H9 (cell line): Measurements from ENCODE around the gene BPTF. TPM values are rescaled to one million over a fixed set of nuclear protein-coding genes. Genes with fewer than 3 reads are reported as not detected.
"Not testable (repeated sequence)": the region's sequence is repeated elsewhere in the genome, so short reads cannot be mapped to it uniquely, and the experiment has no call there.

ENCODE experiments used
- DNase-seq: peaks from one replicate; pipeline ENCODE4 v3.0.0-alpha.2; 2017
- H2AFZ ChIP-seq: one replicate; pipeline ENCODE4 v1.6.1; 2013; ENCODE audit warnings: mild to moderate bottlenecking, low read length, control low read depth, moderate library complexity
- H2AK5ac ChIP-seq: 2 replicates; pipeline ENCODE4 v1.6.1; 2013; ENCODE audit warnings: low read length, control low read depth, mixed read lengths; ENCODE audit not compliant: insufficient read length
- H2BK120ac ChIP-seq: one replicate; pipeline ENCODE4 v1.6.1; 2013; ENCODE audit warnings: low read depth, mild to moderate bottlenecking, low read length, control low read depth, inconsistent platforms; ENCODE audit not compliant: poor library complexity, severe bottlenecking
- H2BK12ac ChIP-seq: 2 replicates; pipeline ENCODE4 v1.6.1; 2013; ENCODE audit warnings: low read length, control low read depth, mixed read lengths, low read depth; ENCODE audit not compliant: insufficient read length
- H2BK15ac ChIP-seq: 2 replicates; pipeline ENCODE4 v1.6.1; 2013; ENCODE audit warnings: low read depth, low read length, control low read depth
- H2BK20ac ChIP-seq: one replicate; pipeline ENCODE4 v1.6.1; 2013; ENCODE audit warnings: low read depth, mild to moderate bottlenecking, low read length, control low read depth, inconsistent platforms; ENCODE audit not compliant: poor library complexity, severe bottlenecking
- H2BK5ac ChIP-seq: 2 replicates; pipeline ENCODE4 v1.6.1; 2013; ENCODE audit warnings: low read length, control low read depth, mixed read lengths; ENCODE audit not compliant: insufficient read length
- H3K14ac ChIP-seq: 2 replicates; pipeline ENCODE4 v1.6.1; 2013; ENCODE audit warnings: low read length, control low read depth; ENCODE audit not compliant: insufficient read depth
- H3K18ac ChIP-seq: 2 replicates; pipeline ENCODE4 v1.6.1; 2013; ENCODE audit warnings: low read depth, mild to moderate bottlenecking, mixed read lengths, low read length, control low read depth; ENCODE audit not compliant: insufficient read length
- H3K23ac ChIP-seq: 2 replicates; pipeline ENCODE4 v1.6.1; 2013; ENCODE audit warnings: low read length, control low read depth, mixed read lengths, low read depth; ENCODE audit not compliant: insufficient read length
- H3K23me2 ChIP-seq: 2 replicates; pipeline ENCODE4 v1.6.1; 2013; ENCODE audit warnings: low read depth, mild to moderate bottlenecking, mixed read lengths, low read length, control low read depth; ENCODE audit not compliant: insufficient read length, poor library complexity, severe bottlenecking
- H3K27ac ChIP-seq: 2 replicates; pipeline ENCODE4 v1.5.1; 2013; ENCODE audit warnings: low read length, control low read depth, mixed read lengths, low read depth; ENCODE audit not compliant: insufficient read length
- H3K27me3 ChIP-seq: 2 replicates; pipeline ENCODE4 v1.6.1; 2013; ENCODE audit warnings: low read length, control low read depth, inconsistent platforms; ENCODE audit not compliant: insufficient read depth
- H3K4ac ChIP-seq: 2 replicates; pipeline ENCODE4 v1.6.1; 2013; ENCODE audit warnings: low read depth, mild to moderate bottlenecking, control low read depth, inconsistent platforms, low read length, moderate library complexity
- H3K4me1 ChIP-seq: 2 replicates; pipeline ENCODE4 v1.6.1; 2013; ENCODE audit warnings: low read length, control low read depth, inconsistent platforms; ENCODE audit not compliant: insufficient read depth
- H3K4me2 ChIP-seq: 2 replicates; pipeline ENCODE4 v1.6.1; 2013; ENCODE audit warnings: low read length, control low read depth, mixed read lengths; ENCODE audit not compliant: insufficient read length, insufficient read depth
- H3K56ac ChIP-seq: 2 replicates; pipeline ENCODE4 v1.6.1; 2013; ENCODE audit warnings: low read depth, mild to moderate bottlenecking, mixed read lengths, low read length, control low read depth; ENCODE audit not compliant: insufficient read length
- H3K79me1 ChIP-seq: 2 replicates; pipeline ENCODE4 v1.6.1; 2013; ENCODE audit warnings: low read depth, mild to moderate bottlenecking, moderate library complexity, low read length, control low read depth, inconsistent platforms; ENCODE audit not compliant: insufficient read depth, poor library complexity, severe bottlenecking
- H3K79me2 ChIP-seq: 2 replicates; pipeline ENCODE4 v1.6.1; 2013; ENCODE audit warnings: low read length, control low read depth, inconsistent platforms; ENCODE audit not compliant: insufficient read depth
- H3K9ac ChIP-seq: 2 replicates; pipeline ENCODE4 v1.6.1; 2013; ENCODE audit warnings: low read length, control low read depth, mixed read lengths; ENCODE audit not compliant: insufficient read length; ENCODE audit errors: extremely low read depth
- H3K9me3 ChIP-seq: one replicate; pipeline ENCODE4 v1.6.1; 2013; ENCODE audit warnings: low read depth, low read length, inconsistent platforms; ENCODE audit not compliant: control insufficient read depth
- H3T11ph ChIP-seq: one replicate; pipeline ENCODE4 v1.6.1; 2013; ENCODE audit warnings: mild to moderate bottlenecking, low read length, control low read depth, inconsistent platforms
- H4K20me1 ChIP-seq: one replicate; pipeline ENCODE4 v1.6.1; 2013; ENCODE audit not compliant: control insufficient read depth, insufficient read length, insufficient read depth
- H4K5ac ChIP-seq: 2 replicates; pipeline ENCODE4 v1.6.1; 2013; ENCODE audit warnings: low read depth, mild to moderate bottlenecking, mixed read lengths, low read length, control low read depth; ENCODE audit not compliant: insufficient read length
- H4K8ac ChIP-seq: replicated peaks from 2 replicates; pipeline ENCODE4 v1.6.1; 2013; ENCODE audit warnings: low read length, control low read depth, mixed read lengths, low read depth; ENCODE audit not compliant: insufficient read length
- H4K91ac ChIP-seq: 2 replicates; pipeline ENCODE4 v1.6.1; 2013; ENCODE audit warnings: low read depth, mild to moderate bottlenecking, moderate library complexity, mixed read lengths, low read length, control low read depth; ENCODE audit not compliant: insufficient read length
- H3K27ac Mint-ChIP-seq, 3 experiments: 2 replicates in 2 of 3; 3 replicates in 1 of 3; pipeline ENCODE4 v1.8.0; 2020 to 2021; ENCODE audit warnings: mixed read lengths in 3 of 3, mild to moderate bottlenecking in 1 of 3, moderate library complexity in 1 of 3
- H3K27me3 Mint-ChIP-seq: 2 replicates; pipeline ENCODE4 v1.8.0; 2021; ENCODE audit warnings: low read depth, mild to moderate bottlenecking, moderate library complexity, mixed read lengths
- H3K36me3 Mint-ChIP-seq, 3 experiments: 2 replicates in 2 of 3; 3 replicates in 1 of 3; pipeline ENCODE4 v1.8.0; 2020 to 2021; ENCODE audit warnings: low read depth in 3 of 3, mixed read lengths in 3 of 3; ENCODE audit not compliant: insufficient read depth in 1 of 3
- H3K4me1 Mint-ChIP-seq, 2 experiments: 2 replicates each; pipeline ENCODE4 v1.8.0; 2020; ENCODE audit warnings: mixed read lengths in 2 of 2
- H3K4me3 Mint-ChIP-seq, 2 experiments: 2 replicates in 1 of 2; 3 replicates in 1 of 2; pipeline ENCODE4 v1.8.0; 2020 to 2021; ENCODE audit warnings: mild to moderate bottlenecking in 2 of 2, mixed read lengths in 2 of 2, moderate library complexity in 1 of 2
- H3K9me3 Mint-ChIP-seq, 2 experiments: 2 replicates in 1 of 2; 3 replicates in 1 of 2; pipeline ENCODE4 v1.8.0; 2020; ENCODE audit warnings: mild to moderate bottlenecking in 2 of 2, mixed read lengths in 2 of 2, moderate library complexity in 1 of 2
- WGBS: extraction: QIAGEN DNeasy Blood & Tissue Kit; methylation state at CpG from one replicate; pipeline ENCODE4 v1.1.7; 2013; ENCODE audit warnings: missing lambda C conversion rate, low lambda C conversion rate, mixed read lengths; ENCODE audit not compliant: insufficient read length; ENCODE audit errors: extremely low coverage; 5-methylcytosine and 5-hydroxymethylcytosine counted together
- total RNA-seq: library from RNA; stranded (reverse); gene quantifications from 2 replicates; pipeline ENCODE4 v1.2.1, GENCODE V29; 2021
- TF ChIP-seq, protein P1 (sequence below): fragments of 200-600 bp; sonication (generic); conservative IDR thresholded peaks from 3 replicates; pipeline ENCODE4 v1.8.0; 2021; ENCODE audit warnings: antibody characterized with exemption, mild to moderate bottlenecking

BPTF gene
- total RNA-seq, 1 experiment from 2014 or later = 203 TPM

DNA sequence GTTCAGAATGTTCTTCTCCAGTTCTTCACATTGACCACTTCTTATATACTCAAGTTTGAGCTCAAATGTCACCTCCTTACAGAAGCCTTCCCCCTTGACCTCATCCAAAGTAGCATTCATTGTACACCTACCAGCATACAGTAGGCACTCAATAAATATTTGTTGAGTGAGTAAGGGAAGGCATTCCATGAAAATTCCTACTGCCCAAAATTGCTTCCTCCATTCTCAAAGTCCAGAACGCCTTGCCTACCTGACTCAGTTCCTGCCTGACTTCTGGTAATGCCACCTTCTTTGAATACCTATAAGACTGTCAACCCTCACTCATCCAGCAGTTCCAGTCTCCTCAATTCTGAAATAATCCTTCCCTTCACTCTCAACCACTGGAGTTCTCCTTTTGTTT lies 14.8 kb upstream of the BPTF start:
- H3K9ac ChIP-seq = no peak overlapping the region
- H3K9me3 Mint-ChIP-seq = no peaks in the 10 kb centered on the region; a peak in 1 of 5 replicates
- H3K23ac ChIP-seq = no peak overlapping the region
- no peak overlapping the region for H2BK20ac ChIP-seq
- no peak overlapping the region for H2BK12ac ChIP-seq
- H3K79me2 ChIP-seq = no peaks in the 10 kb centered on the region
- H3K79me1 ChIP-seq = no peaks in the 10 kb centered on the region
- DNase-seq = no peak
- H3K4me2 ChIP-seq = no peak overlapping the region
- H3K4me1 ChIP-seq = no peaks in the 10 kb centered on the region
- TF ChIP-seq, protein P1, sequence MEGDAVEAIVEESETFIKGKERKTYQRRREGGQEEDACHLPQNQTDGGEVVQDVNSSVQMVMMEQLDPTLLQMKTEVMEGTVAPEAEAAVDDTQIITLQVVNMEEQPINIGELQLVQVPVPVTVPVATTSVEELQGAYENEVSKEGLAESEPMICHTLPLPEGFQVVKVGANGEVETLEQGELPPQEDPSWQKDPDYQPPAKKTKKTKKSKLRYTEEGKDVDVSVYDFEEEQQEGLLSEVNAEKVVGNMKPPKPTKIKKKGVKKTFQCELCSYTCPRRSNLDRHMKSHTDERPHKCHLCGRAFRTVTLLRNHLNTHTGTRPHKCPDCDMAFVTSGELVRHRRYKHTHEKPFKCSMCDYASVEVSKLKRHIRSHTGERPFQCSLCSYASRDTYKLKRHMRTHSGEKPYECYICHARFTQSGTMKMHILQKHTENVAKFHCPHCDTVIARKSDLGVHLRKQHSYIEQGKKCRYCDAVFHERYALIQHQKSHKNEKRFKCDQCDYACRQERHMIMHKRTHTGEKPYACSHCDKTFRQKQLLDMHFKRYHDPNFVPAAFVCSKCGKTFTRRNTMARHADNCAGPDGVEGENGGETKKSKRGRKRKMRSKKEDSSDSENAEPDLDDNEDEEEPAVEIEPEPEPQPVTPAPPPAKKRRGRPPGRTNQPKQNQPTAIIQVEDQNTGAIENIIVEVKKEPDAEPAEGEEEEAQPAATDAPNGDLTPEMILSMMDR = no peak
- no CpG with 5 or more reads among the region's 1 CpG for WGBS
- H2BK5ac ChIP-seq = no peak overlapping the region
- no peak overlapping the region for H2AK5ac ChIP-seq
- no peak overlapping the region for H3K56ac ChIP-seq
- H3K4me1 Mint-ChIP-seq = peaks cover 0 to 4% of the 10 kb centered on the region in 2 experiments; a peak in 2 of 4 replicates
- H2AFZ ChIP-seq = no peak overlapping the region
- H3K27ac ChIP-seq = no peak overlapping the region
- H3K27ac Mint-ChIP-seq = no peak overlapping the region
- no peaks in the 10 kb centered on the region; a peak in 1 of 7 replicates for H3K36me3 Mint-ChIP-seq
- H3K23me2 ChIP-seq = no peaks in the 10 kb centered on the region
- no peaks in the 10 kb centered on the region for H4K20me1 ChIP-seq
- H3K9me3 ChIP-seq = no peaks in the 10 kb centered on the region
- H3K27me3 ChIP-seq = no peaks in the 10 kb centered on the region
- H3K4me3 Mint-ChIP-seq = no peak overlapping the region
- H3K27me3 Mint-ChIP-seq = no peaks in the 10 kb centered on the region; the same call in 1 of the 2 replicates
- H3K4ac ChIP-seq = no peak overlapping the region
- H2BK120ac ChIP-seq = no peak overlapping the region
- H3T11ph ChIP-seq = no peak overlapping the region
- no peak overlapping the region for H4K5ac ChIP-seq
- no peak overlapping the region for H3K18ac ChIP-seq
- no peak overlapping the region for H3K14ac ChIP-seq
- H4K8ac ChIP-seq = no peak overlapping the region
- no peak overlapping the region for H4K91ac ChIP-seq
- H2BK15ac ChIP-seq = no peak overlapping the region

DNA sequence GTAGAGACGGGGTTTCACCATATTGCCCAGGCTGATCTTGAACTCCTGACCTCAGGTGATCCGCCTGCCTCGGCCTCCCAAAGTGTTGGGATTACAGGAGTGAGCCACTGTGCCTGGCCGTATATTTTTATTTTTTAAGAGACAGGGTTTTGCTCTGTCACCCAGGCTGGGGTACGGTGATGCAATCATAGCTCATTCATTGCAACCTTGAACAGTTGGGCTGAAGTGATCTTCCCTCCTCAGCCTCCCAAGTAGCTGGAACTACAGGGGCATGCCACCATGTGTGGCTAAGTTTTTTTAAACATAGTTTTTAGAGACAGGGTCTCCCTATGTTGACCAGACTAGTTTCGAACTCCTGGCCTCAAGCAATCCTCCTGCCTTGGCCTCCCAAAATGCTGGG lies 12.9 kb upstream of the BPTF start:
- H3T11ph ChIP-seq, H2BK120ac ChIP-seq, DNase-seq, H2BK20ac ChIP-seq, H3K23ac ChIP-seq, H2AK5ac ChIP-seq, H2BK5ac ChIP-seq, H3K9me3 ChIP-seq, H3K27ac ChIP-seq, H4K8ac ChIP-seq, H3K56ac ChIP-seq, H3K23me2 ChIP-seq, H3K27ac Mint-ChIP-seq, H3K4me1 Mint-ChIP-seq, H3K27me3 Mint-ChIP-seq, H3K79me1 ChIP-seq, H3K4me1 ChIP-seq, H3K27me3 ChIP-seq, H2AFZ ChIP-seq, H4K91ac ChIP-seq, H3K36me3 Mint-ChIP-seq, H3K4me3 Mint-ChIP-seq, H2BK15ac ChIP-seq, H3K9ac ChIP-seq, H3K18ac ChIP-seq, H3K14ac ChIP-seq, H3K79me2 ChIP-seq, H4K20me1 ChIP-seq, H3K9me3 Mint-ChIP-seq, H3K4me2 ChIP-seq, H2BK12ac ChIP-seq, H3K4ac ChIP-seq, H4K5ac ChIP-seq: not testable (repeated sequence)
- no CpG with 5 or more reads among the region's 6 CpGs for WGBS
